HCT116 (cell line): ENCODE measurements around the gene CCDC127. TPM values are rescaled to one million over a fixed set of nuclear protein-coding genes. Genes with fewer than 3 reads are reported as not detected.

Source experiments
- ATAC-seq: fragments of 200-7000 bp; cut with Tn5 transposase; 2 replicates; pipeline ENCODE4 v1.9.1; 2020; ENCODE audit warnings: mild to moderate bottlenecking, moderate library complexity
- BruUV-seq: library from RNA; stranded (reverse); fragments of 400-500 nt; replicated peaks from 2 replicates; lab custom pipeline; 2021; lab: Mats Ljungman, UMichigan
- CTCF ChIA-PET: fragments of 300-600 bp; sonication (Branson Sonifier 250); formaldehyde crosslinking; loops from one replicate; lab custom pipeline; 2021; ENCODE audit warnings: antibody characterized with exemption; lab: Charles Lee
- POLR2A ChIA-PET: fragments of 300-600, 350-600 bp; sonication (Branson Sonifier 250); formaldehyde crosslinking; loops from one replicate; lab custom pipeline; 2021; ENCODE audit warnings: antibody characterized with exemption; lab: Charles Lee
- RAD21 ChIA-PET, 2 experiments: fragments of 300-600 bp; sonication (Branson Sonifier 250); formaldehyde crosslinking; loops; one replicate each; lab custom pipeline; 2023; ENCODE audit warnings: low total read pairs in 2 of 2; ENCODE audit not compliant: uncharacterized antibody in 2 of 2, unreplicated experiment in 2 of 2, low non-redundant PET in 1 of 2; lab: Charles Lee
- DNase-seq: peaks from one replicate; pipeline ENCODE4 v3.0.0-alpha.2; 2010; ENCODE audit warnings: low read depth, low spot score
- H2AFZ ChIP-seq: fragments of 200-600 bp; shearing (Covaris generic), sonication (generic); 2 replicates; pipeline ENCODE4 v1.6.1; 2017; ENCODE audit warnings: low read depth, mixed run types, mixed read lengths, antibody characterized with exemption, low read length; ENCODE audit not compliant: poor library complexity, severe bottlenecking
- H3K27ac ChIP-seq: 2 replicates; pipeline ENCODE4 v1.5.1; 2012; ENCODE audit warnings: low read depth, low read length
- H3K27me3 ChIP-seq: fragments of 200-600 bp; sonication (generic); 2 replicates; pipeline ENCODE4 v1.6.1; 2016; ENCODE audit warnings: mixed run types, low read length, mixed read lengths; ENCODE audit not compliant: insufficient read depth
- H3K36me3 ChIP-seq, 2 experiments: fragments of 200-500 bp in 1 of 2; fragments of 200-600 bp in 1 of 2; sonication (Bioruptor generic) in 1 of 2; sonication (generic) in 1 of 2; 2 replicates each; pipeline versions ENCODE4 v1.5.1 to v1.6.1; 2014 to 2016; ENCODE audit warnings: low read length in 2 of 2, inconsistent platforms in 1 of 2, mixed read lengths in 1 of 2, mixed run types in 1 of 2; ENCODE audit not compliant: insufficient read depth in 2 of 2, control insufficient read depth in 1 of 2
- H3K4me1 ChIP-seq, 2 experiments: fragments of 200-600 bp in 1 of 2; sonication (generic) in 1 of 2; 2 replicates each; pipeline versions ENCODE4 v1.5.1 to v1.6.1; 2012 to 2017; ENCODE audit warnings: low read length in 2 of 2, inconsistent platforms in 1 of 2, mild to moderate bottlenecking in 1 of 2, mixed read lengths in 1 of 2, mixed run types in 1 of 2, moderate library complexity in 1 of 2; ENCODE audit not compliant: insufficient read depth in 2 of 2, control insufficient read depth in 1 of 2
- H3K4me2 ChIP-seq: fragments of 200-600 bp; sonication (generic); 2 replicates; pipeline ENCODE4 v1.6.1; 2017; ENCODE audit warnings: mixed run types, low read length, mixed read lengths
- H3K4me3 ChIP-seq, 2 experiments: fragments of 200-600 bp in 1 of 2; sonication (generic) in 1 of 2; replicated peaks in 1 of 2; 2 replicates each; pipeline ENCODE4 v1.5.1; 2011 to 2016; ENCODE audit warnings: low read length in 2 of 2, control low read depth in 1 of 2, low read depth in 1 of 2, mild to moderate bottlenecking in 1 of 2, mixed read lengths in 1 of 2, mixed run types in 1 of 2
- H3K79me2 ChIP-seq: fragments of 200-600 bp; sonication (generic); 2 replicates; pipeline ENCODE4 v1.6.1; 2017; ENCODE audit warnings: mild to moderate bottlenecking, mixed run types, low read length, moderate library complexity, mixed read lengths; ENCODE audit not compliant: insufficient read depth
- H3K9ac ChIP-seq: fragments of 200-600 bp; sonication (generic); 2 replicates; pipeline ENCODE4 v1.6.1; 2016; ENCODE audit warnings: low read length, mixed read lengths
- H3K9me2 ChIP-seq: fragments of 200-600 bp; sonication (generic), shearing (Covaris generic); 2 replicates; pipeline ENCODE4 v1.6.1; 2017; ENCODE audit warnings: mixed run types, mild to moderate bottlenecking, moderate library complexity; ENCODE audit not compliant: insufficient read depth
- H3K9me3 ChIP-seq, 2 experiments: fragments of 200-500 bp in 1 of 2; fragments of 200-600 bp in 1 of 2; sonication (Bioruptor generic) in 1 of 2; sonication (generic) in 1 of 2; 2 replicates each; pipeline ENCODE4 v1.6.1; 2014 to 2017; ENCODE audit warnings: low read length in 2 of 2, mixed read lengths in 2 of 2, inconsistent platforms in 1 of 2, low read depth in 1 of 2, mild to moderate bottlenecking in 1 of 2, mixed run types in 1 of 2, moderate library complexity in 1 of 2; ENCODE audit not compliant: control insufficient read depth in 1 of 2, insufficient read depth in 1 of 2
- H4K20me1 ChIP-seq: fragments of 200-600 bp; sonication (generic), shearing (Covaris generic); 2 replicates; pipeline ENCODE4 v1.6.1; 2017; ENCODE audit warnings: mixed run types, mild to moderate bottlenecking, moderate library complexity; ENCODE audit not compliant: insufficient read depth
- CBX3 ChIP-seq: IDR thresholded peaks from 2 replicates; pipeline ENCODE4 v1.6.1; 2012; ENCODE audit warnings: low read depth
- CEBPB ChIP-seq: IDR thresholded peaks from 2 replicates; pipeline ENCODE4 v1.6.1; 2012; ENCODE audit warnings: low read depth
- EGR1 ChIP-seq: IDR thresholded peaks from 2 replicates; pipeline ENCODE4 v1.6.1; 2012; ENCODE audit warnings: low read depth
- EZH2 ChIP-seq: fragments of 200-600 bp; sonication (generic); IDR thresholded peaks from 2 replicates; pipeline ENCODE4 v1.6.1; 2017; ENCODE audit warnings: antibody characterized with exemption, mixed run types
- FOSL1 ChIP-seq: IDR thresholded peaks from 2 replicates; pipeline ENCODE4 v1.6.1; 2012; ENCODE audit warnings: low read depth
- MAX ChIP-seq: IDR thresholded peaks from 2 replicates; pipeline ENCODE4 v1.6.1; 2012
- POLR2A ChIP-seq: IDR thresholded peaks from 2 replicates; pipeline ENCODE4 v1.7.0; 2011; ENCODE audit warnings: borderline replicate concordance; ENCODE audit not compliant: insufficient read depth, insufficient read length; ENCODE audit errors: extremely low read depth
- POLR2AphosphoS5 ChIP-seq: IDR thresholded peaks from 2 replicates; pipeline ENCODE4 v1.6.1; 2011; ENCODE audit warnings: mild to moderate bottlenecking, low read depth, low read length, moderate library complexity
- RAD21 ChIP-seq: IDR thresholded peaks from 2 replicates; pipeline ENCODE4 v1.6.1; 2012; ENCODE audit warnings: low read depth, mild to moderate bottlenecking
- REST ChIP-seq: IDR thresholded peaks from 2 replicates; pipeline ENCODE4 v1.6.1; 2012; ENCODE audit warnings: low read depth
- SIN3A ChIP-seq: IDR thresholded peaks from 2 replicates; pipeline ENCODE4 v1.6.1; 2012; ENCODE audit warnings: low read depth
- SP1 ChIP-seq: IDR thresholded peaks from 2 replicates; pipeline ENCODE4 v1.6.1; 2012; ENCODE audit warnings: low read depth
- SRF ChIP-seq: IDR thresholded peaks from 2 replicates; pipeline ENCODE4 v1.6.1; 2012; ENCODE audit warnings: low read depth
- YY1 ChIP-seq: IDR thresholded peaks from 2 replicates; pipeline ENCODE4 v1.6.1; 2011; ENCODE audit warnings: low read length, low read depth, moderate library complexity, mild to moderate bottlenecking; ENCODE audit not compliant: insufficient replicate concordance; ENCODE audit errors: extremely low read depth
- ZFX ChIP-seq: fragments of 450-650 bp; IDR thresholded peaks from 2 replicates; pipeline ENCODE4 v1.6.1; 2017
- intact Hi-C: fragments of 100-400 bp; cut with micrococcal nuclease; formaldehyde crosslinking; loops from 2 replicates; pipeline ENCODE4 v1.10.0; 2022
- total RNA-seq: library from RNA; stranded (reverse); gene quantifications from one replicate; pipeline ENCODE4 v1.2.1, GENCODE V29; 2021; ENCODE audit not compliant: unreplicated experiment
- TF ChIP-seq, protein P1 (sequence below): IDR thresholded peaks from 2 replicates; pipeline ENCODE4 v1.6.1; 2011; ENCODE audit warnings: mild to moderate bottlenecking, low read length, moderate library complexity; ENCODE audit not compliant: insufficient replicate concordance; ENCODE audit errors: extremely low read depth

The CCDC127 gene
- total RNA-seq, 1 experiment from 2014 or later: 5.1 TPM

DNA sequence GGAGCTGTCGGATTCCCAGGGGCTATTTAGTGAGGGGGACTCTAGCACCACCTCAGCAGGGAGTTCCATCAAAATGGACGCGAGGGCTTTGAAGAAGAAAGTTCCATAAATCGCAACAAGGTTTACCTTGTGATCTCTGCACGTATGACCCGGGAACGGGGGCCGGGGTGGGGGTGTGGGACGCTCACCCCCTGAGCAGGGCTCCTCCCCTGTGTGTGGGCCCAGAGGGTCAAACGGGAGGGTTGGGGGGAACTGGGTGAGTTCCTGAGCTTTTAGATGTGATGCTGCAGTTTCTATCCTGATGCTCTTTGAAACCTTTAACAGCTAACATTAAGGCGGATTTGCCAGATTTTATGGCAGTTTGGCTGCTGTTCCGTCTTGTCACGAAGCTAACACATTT lies 45.5 kb downstream of the CCDC127 start:
- RAD21 ChIA-PET: no interaction called here
- Histone ChIP-seq H3K9me3 (no peaks in the 10 kb centered on the region), H3K4me3 (no peak overlapping the region), H3K9ac (no peak overlapping the region), H3K4me2 (no peak overlapping the region), H4K20me1 (no peaks in the 10 kb centered on the region), H2AFZ (no peak overlapping the region), H3K27ac (no peak overlapping the region), H3K36me3 (no peaks in the 10 kb centered on the region), H3K9me2 (no peaks in the 10 kb centered on the region), H3K4me1 (peaks cover 0 to 6% of the 10 kb centered on the region in 2 experiments; a peak in 2 of 4 replicates), H3K79me2 (no peaks in the 10 kb centered on the region)
- POLR2A ChIA-PET: no interaction called here
- intact Hi-C loops: no loop called here
- ATAC-seq: no peak
- no TSS peak for BruUV-seq
- CTCF ChIA-PET: no interaction called here
- no peak for DNase-seq
- TF ChIP-seq FOSL1 (no peak), YY1 (no peak), EZH2 (no peak), EGR1 (no peak), POLR2AphosphoS5 (no peak), MAX (no peak), CEBPB (no peak), CBX3 (no peak), RAD21 (no peak), SP1 (no peak), ZFX (no peak), SIN3A (no peak), REST (no peak), POLR2A (no peak), SRF (no peak)
- TF ChIP-seq, protein P1, sequence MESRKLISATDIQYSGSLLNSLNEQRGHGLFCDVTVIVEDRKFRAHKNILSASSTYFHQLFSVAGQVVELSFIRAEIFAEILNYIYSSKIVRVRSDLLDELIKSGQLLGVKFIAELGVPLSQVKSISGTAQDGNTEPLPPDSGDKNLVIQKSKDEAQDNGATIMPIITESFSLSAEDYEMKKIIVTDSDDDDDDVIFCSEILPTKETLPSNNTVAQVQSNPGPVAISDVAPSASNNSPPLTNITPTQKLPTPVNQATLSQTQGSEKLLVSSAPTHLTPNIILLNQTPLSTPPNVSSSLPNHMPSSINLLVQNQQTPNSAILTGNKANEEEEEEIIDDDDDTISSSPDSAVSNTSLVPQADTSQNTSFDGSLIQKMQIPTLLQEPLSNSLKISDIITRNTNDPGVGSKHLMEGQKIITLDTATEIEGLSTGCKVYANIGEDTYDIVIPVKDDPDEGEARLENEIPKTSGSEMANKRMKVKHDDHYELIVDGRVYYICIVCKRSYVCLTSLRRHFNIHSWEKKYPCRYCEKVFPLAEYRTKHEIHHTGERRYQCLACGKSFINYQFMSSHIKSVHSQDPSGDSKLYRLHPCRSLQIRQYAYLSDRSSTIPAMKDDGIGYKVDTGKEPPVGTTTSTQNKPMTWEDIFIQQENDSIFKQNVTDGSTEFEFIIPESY: no peak
- TF ChIP-seq, all 23 proteins: peak for 0
- H3K27me3 ChIP-seq: no peaks in the 10 kb centered on the region
